Measurements from ENCODE around the gene PDCD1. TPM values are rescaled to one million over a fixed set of nuclear protein-coding genes. Genes with fewer than 3 reads are reported as not detected.

PDCD1 gene
- total and polyA plus RNA-seq, 2 experiments from 2014 or later = 0.44 TPM; not detected in 1

GRCh38 chr2:241846406-241846805 is 12.3 kb downstream of the PDCD1 start:
- no peak for DNase-seq (ENCODE audit: low spot score)

GRCh38 chr2:241844831-241845578 is 13.7 kb downstream of the PDCD1 start:
- H3K4me3 ChIP-seq = no peak overlapping the region
- H4K20me1 ChIP-seq (ENCODE audit: insufficient read depth, poor library complexity, severe bottlenecking) = no peaks in the 10 kb centered on the region
- H3K9me3 ChIP-seq (ENCODE audit: low read depth) = no peaks in the 10 kb centered on the region
- H3K27me3 ChIP-seq = peaks cover 5% of the 10 kb centered on the region
- H3K27ac ChIP-seq = no peak overlapping the region
- no peaks in the 10 kb centered on the region for H3K36me3 ChIP-seq (replicated peaks; ENCODE audit: insufficient read depth, low read depth)
- no peak overlapping the region for H2AFZ ChIP-seq
- H3K4me2 ChIP-seq = peak overlapping the region; percentile 76
- 90% methylated on average over 36 of the region's 37 CpGs for WGBS (ENCODE audit: low lambda C conversion rate, missing lambda C conversion rate)
- TF ChIP-seq EZH2phosphoT487 (IDR thresholded peaks at IDR 0.05; ENCODE audit: low read depth, severe bottlenecking, unreplicated experiment) (no peak), EZH2 (IDR thresholded peaks at IDR 0.05; ENCODE audit: borderline replicate concordance) (no peak), CTCF (IDR thresholded peaks at IDR 0.05; ENCODE audit: poor library complexity) (no peak)
- DNase-seq (ENCODE audit: low spot score) = no peak
- H3K4me1 ChIP-seq (ENCODE audit: insufficient read depth) = no peaks in the 10 kb centered on the region
- no peaks in the 10 kb centered on the region for H3K9me2 ChIP-seq (replicated peaks; ENCODE audit: insufficient read depth)
- H3K79me2 ChIP-seq = no peaks in the 10 kb centered on the region

More at GRCh38 chr2:241846406-241846805, 12.3 kb downstream of the PDCD1 start:
- Histone ChIP-seq H3K36me3 (replicated peaks; ENCODE audit: insufficient read depth, low read depth) (no peaks in the 10 kb centered on the region), H3K27ac (no peak overlapping the region), H4K20me1 (ENCODE audit: insufficient read depth, poor library complexity, severe bottlenecking) (no peaks in the 10 kb centered on the region), H3K9me2 (replicated peaks; ENCODE audit: insufficient read depth) (no peaks in the 10 kb centered on the region), H3K4me3 (no peak overlapping the region), H3K4me1 (ENCODE audit: insufficient read depth) (no peaks in the 10 kb centered on the region), H2AFZ (no peak overlapping the region), H3K9me3 (ENCODE audit: low read depth) (no peaks in the 10 kb centered on the region), H3K79me2 (no peaks in the 10 kb centered on the region), H3K27me3 (peaks cover 5% of the 10 kb centered on the region), H3K4me2 (no peak overlapping the region)
- WGBS (ENCODE audit: low lambda C conversion rate, missing lambda C conversion rate) = 92% methylated on average over 22 of the region's 22 CpGs
- TF ChIP-seq EZH2phosphoT487 (IDR thresholded peaks at IDR 0.05; ENCODE audit: low read depth, severe bottlenecking, unreplicated experiment) (no peak), EZH2 (IDR thresholded peaks at IDR 0.05; ENCODE audit: borderline replicate concordance) (no peak), CTCF (IDR thresholded peaks at IDR 0.05; ENCODE audit: poor library complexity) (no peak)

GRCh38 chr2:241844066-241844728 is 14.5 kb downstream of the PDCD1 start:
- H3K27me3 ChIP-seq = peaks cover 5% of the 10 kb centered on the region
- no peaks in the 10 kb centered on the region for H3K9me3 ChIP-seq (ENCODE audit: low read depth)
- peak; percentile 93 for DNase-seq (ENCODE audit: low spot score)
- no peaks in the 10 kb centered on the region for H3K9me2 ChIP-seq (replicated peaks; ENCODE audit: insufficient read depth)
- no peak overlapping the region for H3K27ac ChIP-seq
- no peaks in the 10 kb centered on the region for H3K79me2 ChIP-seq
- no peaks in the 10 kb centered on the region for H3K36me3 ChIP-seq (replicated peaks; ENCODE audit: insufficient read depth, low read depth)
- 14% methylated on average over 41 of the region's 65 CpGs for WGBS (ENCODE audit: low lambda C conversion rate, missing lambda C conversion rate)
- no peak for TF ChIP-seq EZH2 (IDR thresholded peaks at IDR 0.05; ENCODE audit: borderline replicate concordance)
- TF ChIP-seq CTCF (IDR thresholded peaks at IDR 0.05; ENCODE audit: poor library complexity) = peak; percentile 13
- H2AFZ ChIP-seq = no peak overlapping the region
- H3K4me2 ChIP-seq = peak overlapping the region; percentile 76
- no peak overlapping the region for H3K4me3 ChIP-seq
- no peaks in the 10 kb centered on the region for H3K4me1 ChIP-seq (ENCODE audit: insufficient read depth)
- no peaks in the 10 kb centered on the region for H4K20me1 ChIP-seq (ENCODE audit: insufficient read depth, poor library complexity, severe bottlenecking)
